HG02870 (cell line): Measurements from ENCODE around the gene UNKL.

Source experiments
- ATAC-seq: cut with Tn5 transposase; IDR thresholded peaks from one replicate; pipeline ENCODE4 v1.9.1; 2021; ENCODE audit warnings: mild to moderate bottlenecking, moderate library complexity; ENCODE audit not compliant: unreplicated experiment

UNKL gene

DNA sequence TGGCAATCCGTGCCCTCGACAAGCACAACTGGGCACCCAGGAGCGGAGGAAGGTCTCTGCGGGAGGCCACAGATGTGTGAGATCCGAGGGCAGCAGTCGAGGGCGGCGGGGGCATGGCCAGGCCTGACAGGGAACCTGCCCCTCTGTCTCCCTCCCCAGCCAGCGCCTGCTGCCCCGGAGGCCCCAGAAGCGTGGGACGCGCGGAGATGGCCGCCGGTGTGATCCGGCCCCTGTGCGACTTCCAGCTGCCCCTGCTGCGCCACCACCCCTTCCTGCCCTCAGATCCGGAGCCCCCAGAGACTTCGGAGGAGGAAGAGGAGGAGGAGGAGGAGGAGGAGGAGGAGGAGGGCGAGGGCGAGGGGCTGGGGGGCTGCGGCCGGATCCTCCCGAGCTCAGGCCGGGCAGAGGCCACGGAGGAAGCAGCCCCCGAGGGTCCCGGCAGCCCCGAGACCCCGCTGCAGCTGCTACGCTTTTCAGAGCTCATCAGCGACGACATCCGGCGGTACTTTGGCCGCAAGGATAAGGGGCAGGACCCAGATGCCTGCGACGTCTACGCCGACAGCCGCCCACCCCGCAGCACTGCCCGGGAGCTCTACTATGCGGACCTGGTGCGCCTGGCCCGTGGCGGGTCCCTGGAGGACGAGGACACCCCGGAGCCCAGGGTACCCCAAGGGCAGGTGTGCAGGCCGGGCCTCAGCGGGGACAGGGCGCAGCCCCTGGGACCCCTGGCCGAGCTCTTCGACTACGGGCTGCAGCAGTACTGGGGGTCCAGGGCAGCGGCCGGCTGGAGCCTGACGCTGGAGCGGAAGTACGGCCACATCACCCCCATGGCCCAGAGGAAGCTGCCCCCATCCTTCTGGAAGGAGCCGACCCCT lies 18.1 kb upstream of the UNKL start:
- ATAC-seq: no peak

DNA sequence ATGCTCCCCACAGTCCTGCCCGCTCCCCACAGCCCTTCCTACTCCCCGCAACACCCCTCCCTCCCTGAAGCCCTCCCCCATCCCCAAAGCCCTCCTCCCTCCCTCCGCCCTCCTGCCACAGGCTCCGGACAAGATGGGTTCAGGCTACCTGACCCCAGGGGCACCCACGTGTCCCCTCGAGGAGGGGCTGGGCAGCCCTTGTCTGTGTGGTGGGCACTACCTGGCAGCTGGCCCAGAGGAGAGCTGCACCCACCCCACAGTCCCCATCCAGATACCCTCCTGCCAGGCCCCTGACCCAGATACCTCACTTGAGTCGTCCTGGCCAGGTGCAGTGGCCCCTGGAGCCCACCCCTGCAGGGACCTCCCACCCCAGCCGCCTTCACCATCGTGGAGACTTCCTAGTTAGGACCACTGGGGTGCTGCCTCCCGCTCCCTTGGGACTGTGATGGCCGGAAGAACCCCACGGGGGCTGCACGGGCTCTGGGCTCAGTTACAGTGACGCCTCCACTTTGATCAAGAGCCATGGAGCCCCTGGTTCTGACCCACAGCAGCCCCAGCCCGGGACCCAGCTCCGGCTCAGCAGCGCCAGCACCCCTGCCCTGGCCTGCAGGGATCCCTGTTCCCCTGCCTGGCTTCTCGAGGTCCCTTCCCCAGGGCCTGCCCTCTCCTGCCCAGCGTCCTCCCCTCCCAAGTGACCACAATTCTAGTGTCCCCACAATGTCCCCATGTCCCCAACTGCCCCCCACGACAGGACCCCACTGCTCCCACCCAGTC lies 17.2 kb upstream of the UNKL start:
- no peak for ATAC-seq

DNA sequence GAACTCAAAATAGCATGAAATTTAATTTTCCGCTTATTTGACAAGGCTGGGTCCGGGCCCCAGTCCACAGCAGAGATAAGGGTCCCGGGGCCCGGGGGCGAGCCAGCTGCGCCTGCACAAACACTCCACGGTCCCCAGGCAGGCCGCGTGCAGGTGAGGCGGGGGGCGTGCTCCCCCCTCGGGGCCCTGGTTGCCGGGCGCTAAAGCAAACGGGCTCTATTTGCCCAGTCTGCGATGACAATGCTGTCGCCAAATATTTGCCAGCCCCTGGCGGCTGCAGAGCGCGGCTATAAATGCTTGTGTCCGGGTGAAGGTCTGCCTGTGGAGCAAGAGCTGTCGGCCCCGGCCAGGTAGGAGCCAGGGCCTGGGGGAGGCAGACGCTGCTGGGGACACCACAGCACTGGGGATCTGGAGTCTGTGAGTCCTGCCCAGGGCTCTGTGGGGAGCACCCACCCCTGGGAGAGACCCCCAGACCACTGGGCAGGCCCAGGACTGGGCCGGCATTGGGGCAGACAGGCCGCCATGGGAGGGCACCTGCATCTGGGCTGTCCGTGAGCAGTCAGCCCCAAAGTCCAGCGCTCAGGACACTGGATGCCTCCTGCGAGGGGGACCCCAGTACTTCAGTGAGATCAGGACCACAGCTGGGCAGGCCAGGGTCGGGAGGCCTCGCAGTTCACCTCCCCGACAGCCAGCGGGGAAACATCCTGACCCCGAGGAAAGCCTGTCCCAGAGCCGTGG lies 16.4 kb upstream of the UNKL start, which contains the start of gene PERCC1:
PERCC1 (plus strand) TSS at position 320 of the 738 bp plus-strand sequence. CDS start 1,516 bp downstream, outside the sequence.
- ATAC-seq: no peak

DNA sequence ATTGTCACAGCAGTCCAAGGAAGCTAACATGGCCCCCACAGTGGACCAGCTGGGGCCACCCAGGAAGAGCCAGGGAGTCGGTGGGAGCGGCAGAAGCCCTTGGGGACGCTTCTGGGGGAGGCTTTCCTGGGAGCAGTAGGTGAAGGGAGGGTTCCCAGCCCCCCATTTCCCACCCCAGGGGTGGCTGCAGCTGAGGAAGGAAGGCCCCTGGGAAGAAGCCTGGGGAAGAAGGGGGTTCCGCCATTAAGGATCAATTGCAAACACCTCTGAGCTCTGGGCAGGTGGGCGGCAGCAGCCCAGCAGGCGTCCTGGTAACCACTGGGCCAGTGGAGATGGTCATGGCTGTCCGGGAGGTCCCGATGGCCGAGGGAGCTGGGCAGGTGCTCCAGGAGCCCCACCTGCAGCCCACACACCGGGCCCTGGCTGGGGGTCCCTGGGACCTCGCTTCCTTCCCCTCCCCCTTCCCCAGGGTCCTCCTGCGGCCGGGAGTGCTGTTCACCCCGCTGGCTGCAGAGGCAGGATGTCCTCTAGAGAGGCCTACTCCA lies 15.8 kb upstream of the UNKL start:
- ATAC-seq: no peak

DNA sequence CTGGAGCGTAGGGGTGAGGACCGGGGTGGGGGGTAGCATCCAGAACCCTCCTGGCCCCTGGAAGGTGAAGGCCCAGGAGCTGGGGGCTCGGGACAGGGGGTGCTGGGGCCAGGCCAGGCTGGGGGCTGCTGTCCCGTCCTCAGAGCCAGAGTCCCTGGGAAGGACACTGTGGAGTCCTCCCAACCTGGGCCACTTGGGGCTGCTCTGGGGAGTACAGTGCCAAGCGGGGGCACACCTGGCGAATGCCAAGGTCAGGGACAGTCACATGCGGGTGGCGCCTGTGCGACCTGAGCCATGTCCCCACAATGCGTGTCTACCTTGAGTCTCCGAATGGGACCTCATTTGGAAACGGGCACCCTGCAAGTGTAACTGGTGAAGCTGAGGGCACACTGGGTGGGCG lies 15.1 kb upstream of the UNKL start:
- ATAC-seq: no peak

DNA sequence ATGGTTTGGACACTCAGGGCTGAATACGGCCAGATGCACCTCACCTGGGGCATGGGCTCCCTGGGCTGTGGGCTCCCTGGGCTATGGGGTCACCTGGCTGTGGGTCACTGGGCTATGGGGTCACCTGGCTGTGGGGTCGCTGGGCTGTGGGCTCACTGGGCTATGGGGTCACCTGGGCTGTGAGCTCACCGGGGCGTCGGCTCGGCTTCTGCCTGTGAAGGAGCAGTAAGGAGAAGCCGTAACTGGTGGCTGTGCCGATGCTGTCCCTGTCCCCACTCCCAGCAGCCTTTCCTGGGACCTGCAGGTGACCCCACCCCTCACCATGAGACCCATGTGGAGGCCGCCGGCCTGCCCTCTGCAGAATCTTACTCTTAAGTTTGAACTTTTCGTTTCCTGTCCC lies 14.5 kb upstream of the UNKL start:
- no peak for ATAC-seq

DNA sequence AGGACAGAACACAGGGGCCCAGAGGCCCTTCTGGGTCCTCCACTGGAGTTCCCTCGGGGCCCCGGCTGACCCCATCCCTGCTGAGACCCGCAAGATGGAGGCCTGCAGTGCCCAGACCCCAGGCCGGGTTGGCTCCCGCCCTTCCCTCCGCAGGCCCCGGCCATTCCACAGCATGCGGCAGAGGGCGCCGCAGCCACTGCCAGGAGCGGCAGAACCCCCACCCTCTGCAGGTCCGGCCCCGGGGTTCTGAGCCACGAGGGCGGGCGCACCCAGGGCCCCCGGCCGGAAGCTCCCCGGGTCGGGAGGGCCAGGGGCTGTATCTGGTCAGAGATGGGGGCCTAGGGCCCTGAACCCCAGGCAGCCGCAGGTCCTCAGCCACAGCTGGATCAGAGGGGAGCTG lies 14.0 kb upstream of the UNKL start:
- no peak for ATAC-seq

DNA sequence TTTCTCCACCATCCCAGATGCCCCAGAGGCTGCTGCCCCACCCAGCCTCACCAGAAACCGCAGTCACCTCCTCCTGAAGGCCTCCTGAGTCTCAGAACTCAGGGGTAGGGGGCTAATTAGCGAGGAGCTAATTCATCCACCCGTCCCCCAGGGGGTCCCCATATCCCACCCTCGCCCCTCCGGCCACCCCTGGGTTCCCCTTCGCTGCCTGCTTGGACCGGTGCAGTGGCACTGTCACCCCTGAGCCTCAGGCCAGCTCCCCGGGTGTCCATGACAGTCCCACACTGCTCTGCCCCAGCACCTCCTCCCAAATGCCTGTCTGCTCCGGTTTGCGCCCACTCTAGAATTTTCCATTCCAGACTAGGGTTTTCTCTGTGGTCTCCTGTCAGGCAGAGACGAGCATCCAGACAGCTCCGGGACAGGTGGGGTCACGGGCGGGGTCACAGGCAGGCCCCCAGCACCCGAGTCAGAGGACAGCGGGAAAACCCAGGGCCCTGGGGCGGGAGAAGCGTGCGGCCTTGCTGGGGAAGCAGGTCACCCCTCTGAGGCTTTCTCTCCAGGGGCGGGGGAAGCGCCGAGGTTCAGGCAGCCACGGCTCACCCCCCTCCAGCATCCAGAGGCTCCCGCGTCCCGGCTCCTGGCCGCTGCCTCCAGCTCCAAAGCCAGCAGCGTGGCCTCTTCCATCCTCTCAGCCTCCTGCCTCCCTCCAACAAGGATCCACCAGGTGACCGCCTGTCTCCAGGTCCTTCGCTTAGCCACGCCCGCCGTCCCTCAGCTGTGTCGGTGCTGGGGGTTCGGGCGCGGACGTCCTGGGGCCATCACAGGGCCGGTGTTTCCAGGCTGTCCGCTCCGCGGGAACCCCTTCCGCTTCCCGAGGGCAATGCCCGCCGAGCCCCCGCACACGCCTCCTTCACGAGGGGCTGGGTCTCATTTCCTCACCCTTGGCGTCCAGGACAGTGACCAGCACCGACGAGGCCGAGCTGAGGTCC lies 13.3 kb upstream of the UNKL start:
- ATAC-seq: no peak

DNA sequence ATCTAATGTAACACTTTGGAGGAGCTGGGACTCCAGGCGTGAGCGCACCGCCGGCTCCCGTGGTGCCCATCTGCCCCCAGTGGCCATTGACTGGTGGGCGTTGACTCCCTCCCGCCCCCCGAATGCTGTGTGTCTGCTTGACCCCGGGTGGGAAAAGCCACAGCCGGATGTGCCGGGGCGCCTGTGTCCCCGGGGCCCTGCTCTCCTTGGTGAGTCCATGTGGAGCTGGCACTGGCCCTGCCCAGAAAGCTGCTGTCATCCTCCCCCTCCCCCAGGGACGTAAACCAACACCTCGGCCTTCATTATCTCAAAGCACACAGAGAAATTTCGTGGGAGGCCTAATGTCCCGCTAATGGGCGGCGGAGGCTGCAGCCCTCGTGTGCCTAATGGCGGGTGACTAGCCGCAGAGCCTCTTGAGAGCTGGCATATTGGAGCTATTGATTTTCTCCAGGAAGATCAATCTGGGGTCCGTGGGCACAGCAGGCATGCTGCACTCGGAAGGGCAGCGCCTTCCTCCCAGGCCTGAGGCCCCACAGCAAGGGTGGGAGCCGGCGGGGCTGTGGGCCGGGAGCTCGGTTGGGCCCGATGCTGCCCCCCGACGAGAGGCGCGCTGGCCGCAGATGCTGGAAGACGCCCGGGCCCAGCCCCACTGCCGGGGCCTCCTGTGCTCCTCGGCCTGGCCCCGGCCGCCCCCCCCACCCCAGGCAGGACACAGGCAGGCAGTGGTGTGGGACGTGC lies 12.4 kb upstream of the UNKL start:
- ATAC-seq: no peak

DNA sequence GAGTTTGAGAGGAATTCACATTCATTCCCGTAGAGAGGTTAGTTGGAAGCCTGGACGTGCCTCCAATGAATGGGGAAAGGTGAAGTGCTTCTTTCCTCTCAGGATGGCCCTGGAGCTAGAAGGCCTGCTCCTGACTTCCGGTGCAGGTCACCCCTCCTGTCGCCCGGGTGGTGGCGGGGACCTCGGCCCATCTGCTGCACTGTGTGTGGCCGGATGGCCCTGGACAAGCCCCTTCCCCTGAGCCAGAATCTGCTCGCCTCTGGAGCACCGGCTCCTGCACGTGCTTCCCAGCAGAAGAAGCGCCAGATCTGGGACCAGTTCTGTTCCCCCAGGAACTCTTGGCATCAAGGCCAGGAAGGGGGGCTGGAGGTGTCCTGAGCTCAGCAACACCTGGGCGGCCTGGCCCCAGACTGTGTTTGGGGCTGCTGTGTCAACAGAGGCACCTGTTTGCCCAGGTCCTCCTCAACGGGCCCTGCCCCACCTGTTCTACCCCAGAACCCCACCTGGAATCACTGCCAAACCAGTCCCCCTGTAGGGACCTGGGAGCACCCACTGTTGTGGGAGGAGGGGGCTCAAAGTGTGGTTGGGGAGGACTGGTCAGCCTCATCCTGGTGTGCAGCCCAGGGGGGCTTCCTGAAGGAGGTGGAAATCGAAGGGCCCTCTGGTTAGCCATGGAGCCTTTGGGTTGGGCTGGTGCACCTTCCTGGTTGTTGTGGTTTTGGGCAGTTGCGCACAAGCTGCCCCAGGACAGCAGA lies 11.3 kb upstream of the UNKL start:
- no peak for ATAC-seq

DNA sequence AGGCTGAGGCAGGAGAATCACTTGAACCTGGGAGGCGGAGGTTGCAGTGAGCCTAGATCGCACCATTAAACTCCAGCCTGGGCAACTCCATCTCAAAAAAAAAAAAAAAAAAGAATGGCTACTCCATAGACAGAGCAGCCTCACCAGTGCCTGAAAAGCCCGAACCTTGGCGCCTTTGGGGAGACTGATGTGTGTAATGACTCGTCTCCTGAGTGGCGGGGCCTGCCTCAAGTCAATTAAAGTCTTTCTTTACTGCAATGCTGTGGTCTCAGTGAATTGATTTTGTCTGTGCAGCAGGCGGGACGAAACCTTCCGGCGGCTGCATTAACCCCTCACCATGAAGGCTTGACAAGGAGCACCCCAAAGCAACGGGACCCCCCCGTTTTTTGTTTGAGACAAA lies 9.5 kb upstream of the UNKL start:
- no peak for ATAC-seq

DNA sequence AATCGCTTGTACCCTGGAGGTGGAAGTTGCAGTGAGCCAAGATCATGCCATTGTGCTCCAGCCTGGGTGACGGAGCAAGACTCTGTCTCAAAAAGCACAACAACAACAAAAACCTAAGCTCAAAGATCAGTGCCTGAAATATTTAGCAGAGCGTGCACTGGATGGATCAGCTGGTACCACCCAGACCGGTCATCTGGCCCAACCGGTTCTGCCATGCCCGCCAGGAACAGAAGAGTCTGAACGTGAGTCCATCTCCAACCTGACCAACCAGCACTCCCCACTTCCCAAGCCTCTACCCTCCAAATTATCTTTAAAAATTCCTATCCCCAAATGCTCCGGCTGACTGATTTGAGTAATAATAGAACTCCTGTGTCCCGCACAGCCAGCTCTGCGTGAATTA lies 7.6 kb upstream of the UNKL start:
- no peak for ATAC-seq

DNA sequence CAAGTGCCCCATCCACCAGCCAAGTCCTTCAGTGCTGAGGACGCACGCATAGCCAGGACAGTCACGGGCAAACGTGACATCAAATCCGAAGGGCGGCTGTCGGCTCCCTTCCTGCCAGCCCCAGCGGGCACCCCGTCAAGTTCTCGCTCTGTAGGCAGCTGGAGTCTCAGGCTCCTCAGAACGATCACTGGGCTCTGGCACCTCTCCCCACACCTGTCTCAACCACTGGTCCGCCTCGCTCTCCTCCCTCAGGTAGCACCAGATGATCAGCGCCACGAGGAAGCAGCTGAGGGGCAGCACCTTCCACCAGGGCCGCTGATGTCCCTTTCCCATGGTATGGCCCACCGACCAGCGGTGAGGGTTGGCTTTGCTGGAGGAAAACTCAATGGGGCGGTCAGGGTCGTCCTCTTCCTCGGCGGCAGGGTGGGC lies 5.6 kb upstream of the UNKL start:
- peak; percentile 12 for ATAC-seq

DNA sequence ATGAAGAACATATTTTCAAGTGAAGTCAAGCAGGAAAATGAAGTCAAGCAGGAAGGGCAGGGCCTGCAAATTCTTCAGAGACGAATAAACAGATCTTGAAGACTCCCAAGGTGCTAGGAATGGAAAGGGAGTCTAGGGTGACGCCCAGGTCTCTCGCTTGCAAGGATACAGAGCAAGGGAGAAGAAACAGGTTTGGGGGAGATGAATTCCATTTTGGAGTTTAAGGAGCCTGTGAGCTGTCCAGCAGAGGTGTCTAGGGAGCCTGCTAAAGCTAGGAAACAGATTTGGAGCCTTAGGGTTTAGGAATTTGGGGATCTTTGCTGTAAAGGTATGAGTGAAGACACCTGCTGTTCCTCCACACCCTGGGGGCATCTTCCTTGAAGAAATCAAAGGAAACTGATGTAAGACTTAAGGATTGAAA lies 2.0 kb upstream of the UNKL start:
- ATAC-seq: no peak

DNA sequence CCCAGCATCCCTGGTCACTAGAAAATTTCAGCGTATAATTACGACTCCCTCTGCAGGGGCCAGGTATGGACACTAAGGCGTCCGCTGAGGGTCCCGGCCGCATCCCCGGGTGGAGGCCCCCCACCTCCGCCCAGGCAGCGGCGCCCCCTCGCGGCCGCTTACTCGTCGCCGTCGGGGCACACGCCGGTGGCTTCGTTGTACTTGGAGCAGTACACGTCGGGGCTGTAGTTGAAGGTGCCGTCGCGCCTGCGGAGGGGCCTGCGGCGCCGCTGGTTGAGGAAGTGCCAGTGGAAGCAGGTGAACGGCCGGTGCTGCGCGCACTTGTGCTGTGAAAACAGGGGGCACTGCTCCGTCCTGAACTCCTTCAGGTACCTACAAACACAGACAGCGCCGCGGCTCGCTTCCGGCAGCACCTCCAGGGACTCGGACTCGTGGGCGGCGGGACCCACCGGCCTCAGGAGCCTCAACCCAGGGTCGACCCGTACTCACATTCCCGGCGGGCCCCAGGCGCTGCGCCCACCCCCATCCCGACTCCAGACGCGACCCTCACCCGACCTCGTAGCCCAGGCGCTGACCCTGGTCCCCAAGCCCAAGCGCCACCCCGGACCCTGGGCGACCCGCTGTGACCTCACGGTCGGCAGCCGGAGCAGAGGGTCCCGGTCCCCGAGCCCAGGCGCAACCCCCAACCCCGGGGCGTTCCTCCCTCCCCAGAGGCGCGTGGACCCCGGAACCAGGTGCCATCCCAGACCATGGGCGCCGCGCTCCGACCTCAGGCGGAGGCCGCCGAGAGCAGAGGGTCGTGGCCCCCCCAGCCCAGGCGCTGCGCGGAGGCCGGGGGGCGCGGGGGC lies 596 bp downstream of the UNKL start:
- ATAC-seq: no peak

DNA sequence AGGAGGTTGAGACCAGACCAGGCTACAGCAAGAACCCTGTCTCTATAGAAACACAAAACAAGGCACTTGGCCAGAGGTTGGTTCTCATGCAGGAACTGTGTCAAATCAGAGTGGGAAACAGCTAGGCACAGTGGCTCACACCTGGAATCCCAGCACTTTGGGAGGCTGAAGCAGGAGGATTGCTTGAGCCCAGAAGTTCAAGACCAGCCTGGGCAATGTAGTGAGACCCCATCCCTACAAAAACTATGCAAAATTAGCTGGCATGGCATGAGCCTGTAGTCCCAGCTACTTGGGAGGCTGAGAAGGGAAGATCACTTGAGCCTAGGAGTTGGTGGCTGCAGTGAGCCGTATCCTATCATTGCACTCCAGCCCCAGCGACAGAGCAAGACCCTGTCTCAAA lies 1.7 kb downstream of the UNKL start:
- ATAC-seq: no peak

DNA sequence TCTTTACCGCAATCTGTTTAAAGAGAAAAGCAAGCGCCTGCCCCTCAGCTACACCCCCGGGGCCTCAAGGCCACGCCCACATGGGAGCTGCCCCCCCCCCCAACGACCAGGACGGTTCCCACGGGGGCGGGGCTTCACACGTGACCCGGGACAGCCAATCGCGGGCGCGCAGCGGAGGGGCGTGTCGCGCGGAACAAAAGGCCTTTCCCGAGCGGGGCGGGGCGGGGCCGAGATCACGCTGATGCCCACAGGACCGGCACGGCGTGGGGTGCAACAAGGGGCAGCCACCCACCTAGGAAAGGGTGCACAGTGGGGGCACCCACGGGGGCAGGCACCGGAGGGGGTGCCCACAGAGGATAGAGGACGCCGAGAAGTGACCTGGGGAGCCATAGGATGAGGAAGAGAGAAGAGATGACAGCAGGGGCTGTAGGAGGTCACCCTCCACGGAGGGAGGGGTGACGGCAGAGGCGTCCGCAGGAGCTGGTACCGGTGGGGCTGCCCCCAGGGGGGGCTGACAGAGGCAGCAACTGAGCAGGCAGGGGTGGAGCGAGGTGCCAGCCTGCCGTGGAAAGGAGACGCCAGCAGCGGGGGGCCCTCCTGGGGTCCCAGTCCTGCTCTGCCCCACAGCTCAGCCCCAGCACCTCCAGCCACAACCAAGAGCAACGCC lies 6.2 kb downstream of the UNKL start:
- ATAC-seq: peak; percentile 79
